NK-92 (cell line): Measurements from ENCODE around the gene BRINP3.
"Not testable (repeated sequence)": the region's sequence is repeated elsewhere in the genome, so short reads cannot be mapped to it uniquely, and the experiment has no call there.

Experiments
- DNase-seq: peaks from one replicate; lab custom pipeline; 2025; ENCODE audit not compliant: unreplicated experiment; lab: John Stamatoyannopoulos, UW

BRINP3 gene

GRCh38 chr1:190126728-190127127, 350.9 kb downstream of the BRINP3 start:
- no peak for DNase-seq

GRCh38 chr1:190124068-190124467, 353.6 kb downstream of the BRINP3 start:
- no peak for DNase-seq

DNA sequence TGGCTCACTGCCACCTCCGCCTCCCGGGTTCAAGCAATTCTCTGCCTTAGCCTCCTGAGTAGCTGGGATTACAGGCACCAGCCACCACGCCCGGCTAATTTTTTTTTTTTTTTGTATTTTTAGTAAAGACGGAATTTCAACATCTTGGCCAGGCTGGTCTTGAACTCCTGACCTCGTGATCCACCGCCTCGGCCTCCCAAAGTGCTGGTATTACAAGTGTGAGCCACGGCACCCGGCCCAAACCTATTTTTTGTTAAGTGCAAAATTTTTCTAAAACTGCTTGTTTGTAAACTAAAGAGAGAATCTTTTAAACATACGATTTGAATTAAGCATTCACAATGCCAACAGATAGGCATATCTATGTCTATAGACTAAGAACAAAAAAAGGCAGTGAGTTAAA, 357.1 kb downstream of the BRINP3 start:
- DNase-seq, result not testable (repeated sequence)

GRCh38 chr1:190119683-190120082, 358.0 kb downstream of the BRINP3 start:
- no peak for DNase-seq

- no peak for DNase-seq
Observed at GRCh38 chr1:190116921-190117320, 360.7 kb downstream of the BRINP3 start.

- DNase-seq, result no peak
Observed at GRCh38 chr1:190104961-190105360, 372.7 kb downstream of the BRINP3 start.

DNA sequence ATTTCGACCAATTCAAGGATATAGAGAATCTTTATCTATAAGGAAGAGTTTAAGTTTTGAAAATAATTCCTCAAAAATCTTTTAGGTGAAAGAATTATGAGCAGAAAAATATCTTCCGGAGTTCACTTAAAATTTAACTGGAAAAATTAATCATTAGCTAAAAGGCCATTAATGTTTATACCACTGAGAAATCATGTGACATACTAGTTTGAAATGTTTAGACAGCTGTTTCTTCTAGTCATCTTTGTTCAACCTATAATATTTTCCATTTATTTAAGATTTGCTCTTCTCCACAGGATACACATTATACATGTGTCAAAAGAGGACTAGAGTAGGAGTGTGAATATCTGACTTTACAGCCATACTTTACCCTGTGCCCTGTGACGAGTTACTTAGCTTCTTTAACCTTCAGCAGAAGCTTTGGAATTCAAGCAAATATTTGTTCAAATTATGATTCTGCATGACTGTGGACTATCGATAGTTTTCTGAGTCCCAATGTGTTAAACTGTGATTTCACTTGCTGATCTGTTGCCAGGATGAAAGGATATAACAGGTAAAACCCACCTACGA, 374.8 kb downstream of the BRINP3 start:
- no peak for DNase-seq

GRCh38 chr1:190101756-190102155, 375.9 kb downstream of the BRINP3 start:
- no peak for DNase-seq

DNA sequence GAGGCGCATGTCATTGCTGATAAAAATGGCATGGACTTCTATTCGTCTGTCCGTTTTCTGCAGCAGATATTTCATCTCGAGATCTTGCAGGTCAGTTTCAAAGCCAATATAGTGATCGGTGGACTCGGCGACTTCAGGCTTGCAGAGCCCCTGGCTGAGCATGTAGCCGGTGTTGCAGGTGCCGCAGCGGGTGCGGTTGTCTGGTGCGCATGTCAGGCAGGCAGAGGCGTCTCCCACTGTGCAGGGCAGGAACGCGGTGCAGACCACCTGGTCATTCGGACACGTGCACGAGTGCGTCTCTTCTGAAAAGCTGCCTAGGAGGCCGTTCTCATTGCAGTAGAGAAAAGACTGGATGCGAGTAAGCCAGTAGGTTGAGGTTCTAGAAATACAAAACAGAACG, 378.9 kb downstream of the BRINP3 start:
- no peak for DNase-seq

- DNase-seq, result no peak
Observed at GRCh38 chr1:190098107-190098506, 379.6 kb downstream of the BRINP3 start.

DNA sequence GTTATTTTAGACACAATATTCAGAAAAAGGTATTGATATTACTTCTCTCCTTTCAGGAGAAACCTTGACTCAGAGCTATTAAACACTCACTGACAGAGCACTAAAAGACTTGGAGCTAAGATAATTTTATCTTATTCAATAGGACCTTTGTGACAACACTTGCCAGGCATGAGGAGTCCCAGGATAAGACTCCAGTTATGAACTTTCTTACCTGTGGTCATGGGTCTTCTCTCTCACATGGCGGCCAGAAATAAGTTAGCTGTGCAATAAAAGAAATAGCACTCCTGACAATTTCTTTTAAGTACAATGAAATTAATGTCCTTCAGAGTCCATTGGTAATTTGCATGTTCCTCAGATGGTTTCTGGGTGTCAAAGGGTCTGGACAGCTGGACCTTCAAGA, 382.1 kb downstream of the BRINP3 start:
- no peak for DNase-seq

DNA sequence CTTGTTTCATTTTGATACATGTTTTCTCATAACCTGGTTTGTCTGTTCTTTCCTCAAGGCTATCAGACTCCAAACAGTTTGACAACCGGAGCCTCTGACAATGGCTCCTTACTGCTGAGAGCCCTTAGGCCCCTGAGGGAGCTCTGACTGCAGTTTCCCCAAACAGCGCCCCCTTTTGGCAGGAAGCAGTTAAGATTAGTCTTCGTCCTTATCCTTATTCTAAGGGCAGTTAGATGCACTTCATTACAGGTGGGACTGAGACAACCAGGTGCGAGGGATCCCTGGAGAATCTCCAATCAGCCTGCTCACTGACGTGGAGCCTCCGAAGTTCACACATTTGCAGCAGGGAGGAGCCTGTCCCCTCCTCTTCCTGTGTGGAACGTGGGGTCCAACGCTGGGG, 393.1 kb downstream of the BRINP3 start:
- no peak for DNase-seq

DNA sequence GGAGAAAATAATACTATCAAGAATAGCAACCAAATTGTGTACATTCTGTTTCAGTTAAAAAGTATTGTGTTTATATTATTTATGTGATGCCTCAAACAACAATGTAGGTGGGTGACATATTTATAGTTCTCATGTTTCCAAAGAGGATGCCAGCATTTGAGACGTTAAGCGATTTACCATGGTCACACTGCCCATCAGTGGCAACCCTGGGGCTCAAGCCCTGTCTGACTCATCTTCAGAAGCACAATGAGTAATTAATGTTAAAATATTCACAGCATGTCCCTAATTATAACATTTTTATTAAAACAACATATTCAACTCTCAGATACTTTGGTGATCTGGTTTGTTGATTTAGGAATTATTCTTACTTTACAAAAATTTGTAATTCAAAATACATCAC, 409.4 kb downstream of the BRINP3 start:
- DNase-seq, result no peak

DNA sequence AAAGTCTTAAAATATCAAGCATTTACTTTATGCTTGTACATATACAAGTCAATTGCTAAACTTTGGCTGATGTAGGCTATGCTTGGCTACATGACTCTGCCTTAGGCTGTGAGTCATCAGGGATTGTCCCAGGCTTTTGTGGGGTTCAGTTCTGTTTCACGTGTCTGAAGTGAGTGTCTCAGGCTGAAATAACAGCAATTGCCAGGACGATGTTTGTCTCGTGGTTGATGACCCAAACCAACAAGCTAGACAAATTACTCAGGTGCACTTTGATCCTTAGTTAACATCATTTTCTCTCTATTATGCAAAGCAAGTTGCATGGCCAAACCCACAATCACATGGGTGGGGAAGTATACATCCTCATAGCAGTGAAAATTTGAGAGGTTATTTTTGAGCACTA, 410.1 kb downstream of the BRINP3 start:
- DNase-seq, result no peak

DNA sequence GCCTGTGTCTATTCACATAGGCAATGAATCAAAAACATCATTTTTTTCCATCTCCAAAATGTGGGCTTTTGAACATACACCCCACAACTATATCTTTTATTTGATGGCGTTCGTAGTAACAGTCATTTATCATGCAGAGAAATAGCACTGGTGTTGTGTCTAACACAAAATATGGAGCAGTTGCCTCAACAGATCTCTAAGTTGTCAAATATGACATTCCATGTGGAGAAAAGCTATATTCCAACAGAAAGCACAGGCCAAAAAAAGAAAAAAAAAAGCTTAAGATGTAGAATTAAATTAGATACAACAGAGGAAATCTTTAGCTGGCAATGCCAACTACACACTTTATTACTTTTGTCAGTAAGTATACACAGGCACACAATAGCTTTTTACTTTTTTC, 411.7 kb downstream of the BRINP3 start:
- DNase-seq, result no peak

- no peak for DNase-seq
Observed at GRCh38 chr1:190049314-190049713, 428.4 kb downstream of the BRINP3 start.
